ENCODE results near the gene CAMK4.

- TF ChIP-seq CTCF (IDR thresholded peaks at IDR 0.05 in 2 of 3, conservative IDR thresholded peaks at IDR 0.05 in 1 of 3; ENCODE audit: borderline replicate concordance in 1 of 3, insufficient read depth in 1 of 3, low read depth in 2 of 3, low read length in 2 of 3) (no peak), ATF3 (IDR thresholded peaks at IDR 0.05) (no peak), POLR2AphosphoS5 (IDR thresholded peaks at IDR 0.05; ENCODE audit: low read depth, low read length) (no peak), TCF7L2 (IDR thresholded peaks at IDR 0.05; ENCODE audit: borderline replicate concordance, extremely low read depth, insufficient read depth, insufficient read length) (no peak), MAX (IDR thresholded peaks at IDR 0.05) (no peak), SP1 (IDR thresholded peaks at IDR 0.05; ENCODE audit: low read depth) (no peak), SIN3A (IDR thresholded peaks at IDR 0.05; ENCODE audit: low read depth) (no peak), EZH2 (IDR thresholded peaks at IDR 0.05) (no peak), POLR2A (IDR thresholded peaks at IDR 0.05; ENCODE audit: borderline replicate concordance, extremely low read depth, insufficient read depth, insufficient read length) (no peak), ZBTB33 (IDR thresholded peaks at IDR 0.05; ENCODE audit: extremely low read depth, insufficient replicate concordance, low read length) (no peak), RAD21 (IDR thresholded peaks at IDR 0.05; ENCODE audit: low read depth) (no peak), REST (IDR thresholded peaks at IDR 0.05; ENCODE audit: low read depth) (no peak), CEBPB (IDR thresholded peaks at IDR 0.05; ENCODE audit: low read depth) (no peak)
Observed at GRCh38 chr5:111372799-111373198, 148.6 kb downstream of the CAMK4 start.

Measured in HCT116 (cell line).